Peyer's patch (tissue), 4 donors: ENCODE measurements around the gene CLMN. TPM values are rescaled to one million over a fixed set of nuclear protein-coding genes. Genes with fewer than 3 reads are reported as not detected.
A peak's percentile ranks its signal among the peaks of the same experiment; 100 is the strongest.

Source experiments
- DNase-seq, 3 donors: peaks; one replicate each; pipeline ENCODE4 v3.0.0-alpha.2; 2017 to 2019
- H3K27ac ChIP-seq, 4 donors: fragments of 200-600 bp; sonication (generic); one replicate each; pipeline ENCODE4 v1.5.1; 2016 to 2019
- H3K27me3 ChIP-seq, 2 donors: fragments of 200-600 bp; sonication (generic); one replicate each; pipeline ENCODE4 v1.5.1; 2019
- H3K36me3 ChIP-seq, 3 donors: fragments of 200-600 bp; sonication (generic); one replicate each; pipeline ENCODE4 v1.5.1; 2016 to 2019
- H3K4me1 ChIP-seq, 4 donors: fragments of 200-600 bp; sonication (generic); one replicate each; pipeline ENCODE4 v1.5.1; 2016 to 2019
- H3K4me3 ChIP-seq, 4 donors: fragments of 200-600 bp; sonication (generic); 1 replicate in 3 of 4; 2 replicates in 1 of 4; pipeline ENCODE4 v1.5.1; 2016 to 2019; ENCODE audit warnings: mild to moderate bottlenecking in 1 of 4
- H3K9me3 ChIP-seq, 4 donors: fragments of 200-600 bp; sonication (generic); one replicate each; pipeline ENCODE4 v1.5.1; 2016 to 2019; ENCODE audit warnings: mild to moderate bottlenecking in 1 of 4
- POLR2A ChIP-seq, 2 donors: fragments of 450-650 bp; IDR thresholded peaks; one replicate each; pipeline ENCODE4 v1.5.1; 2017; ENCODE audit warnings: antibody characterized with exemption in 2 of 2, mild to moderate bottlenecking in 2 of 2, moderate library complexity in 2 of 2
- total RNA-seq, 4 donors: library from RNA; depleted of rRNA; stranded (reverse); fragments of >200 nt; gene quantifications; one replicate each; pipeline ENCODE4 v1.1.0, GENCODE V29; 2016
- TF ChIP-seq, protein P1 (sequence below), 6 experiments: fragments of 450-650 bp in 4 of 6; fragments of 200-600 bp in 2 of 6; sonication (generic) in 1 of 6; IDR thresholded peaks; one replicate each; pipeline ENCODE4 v1.5.1; 2017 to 2019; ENCODE audit warnings: antibody characterized with exemption in 6 of 6, mild to moderate bottlenecking in 3 of 6, moderate library complexity in 1 of 6

The CLMN gene
- total RNA-seq, 4 donors from 2014 or later, result 18.7 to 38.8 (median 36.4) TPM

DNA sequence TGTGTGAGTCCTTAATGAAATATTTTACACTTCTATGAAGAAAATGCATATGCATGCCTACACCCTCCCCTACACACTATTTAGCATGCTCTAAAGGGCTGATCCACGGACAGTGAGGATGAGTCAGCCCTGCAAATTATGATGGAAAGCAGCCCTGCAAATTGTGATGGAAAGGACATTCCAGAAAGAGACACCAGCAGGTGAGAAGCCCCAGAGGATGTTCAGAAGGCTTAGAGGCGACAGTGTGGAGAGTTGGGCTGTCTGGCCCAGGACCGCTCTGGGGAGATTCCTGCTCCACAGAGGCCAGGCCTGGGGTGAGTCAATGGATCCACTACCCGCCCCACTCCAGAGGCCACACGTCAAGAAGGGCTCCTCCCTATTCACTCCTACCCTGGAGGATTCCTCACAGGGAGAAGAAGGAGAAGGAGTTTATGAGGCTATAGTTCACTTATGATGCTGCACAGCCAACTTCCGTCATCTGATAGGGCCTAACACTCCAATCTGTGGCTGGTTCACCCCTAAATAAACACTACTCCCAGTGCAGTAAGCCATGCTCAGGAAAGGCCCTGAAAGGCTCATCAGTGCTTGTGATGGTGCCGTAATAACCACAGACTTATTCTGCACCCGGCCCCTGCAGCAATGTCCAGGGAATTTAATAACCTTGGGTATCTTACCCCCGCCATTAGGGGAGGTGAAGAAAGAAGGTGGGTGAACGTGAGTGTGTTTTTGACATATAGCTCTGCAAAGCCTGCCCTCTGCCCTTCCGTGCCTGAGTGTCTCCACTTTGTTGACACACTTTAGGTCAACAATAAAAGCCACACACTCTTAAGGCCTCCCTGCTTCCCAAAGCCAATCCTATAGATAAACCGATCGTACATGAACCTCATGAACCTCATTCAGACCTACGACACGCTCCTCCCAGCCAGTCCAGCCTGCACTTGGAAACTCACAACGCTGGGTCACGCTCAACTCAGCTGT is 46.4 kb downstream of the CLMN start:
- H3K9me3 ChIP-seq, result no peaks in the 10 kb centered on the region
- H3K4me1 ChIP-seq, result peaks cover 0 to 30% (median 2%) of the 10 kb centered on the region in 4 donors
- H3K4me3 ChIP-seq, result no peak overlapping the region
- no peaks in the 10 kb centered on the region for H3K27me3 ChIP-seq
- H3K36me3 ChIP-seq, result no peaks in the 10 kb centered on the region
- H3K27ac ChIP-seq, result peak overlapping the region in 3 of 4 donors; percentile 59 to 93 (median 88)
- peak in 2 of 3 donors; percentile 83 to 87 for DNase-seq
- TF ChIP-seq, protein P1, sequence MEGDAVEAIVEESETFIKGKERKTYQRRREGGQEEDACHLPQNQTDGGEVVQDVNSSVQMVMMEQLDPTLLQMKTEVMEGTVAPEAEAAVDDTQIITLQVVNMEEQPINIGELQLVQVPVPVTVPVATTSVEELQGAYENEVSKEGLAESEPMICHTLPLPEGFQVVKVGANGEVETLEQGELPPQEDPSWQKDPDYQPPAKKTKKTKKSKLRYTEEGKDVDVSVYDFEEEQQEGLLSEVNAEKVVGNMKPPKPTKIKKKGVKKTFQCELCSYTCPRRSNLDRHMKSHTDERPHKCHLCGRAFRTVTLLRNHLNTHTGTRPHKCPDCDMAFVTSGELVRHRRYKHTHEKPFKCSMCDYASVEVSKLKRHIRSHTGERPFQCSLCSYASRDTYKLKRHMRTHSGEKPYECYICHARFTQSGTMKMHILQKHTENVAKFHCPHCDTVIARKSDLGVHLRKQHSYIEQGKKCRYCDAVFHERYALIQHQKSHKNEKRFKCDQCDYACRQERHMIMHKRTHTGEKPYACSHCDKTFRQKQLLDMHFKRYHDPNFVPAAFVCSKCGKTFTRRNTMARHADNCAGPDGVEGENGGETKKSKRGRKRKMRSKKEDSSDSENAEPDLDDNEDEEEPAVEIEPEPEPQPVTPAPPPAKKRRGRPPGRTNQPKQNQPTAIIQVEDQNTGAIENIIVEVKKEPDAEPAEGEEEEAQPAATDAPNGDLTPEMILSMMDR (IDR thresholded peaks at IDR 0.05), result no peak
- peak in 1 of 2 donors; percentile 20 for TF ChIP-seq POLR2A (IDR thresholded peaks at IDR 0.05)

DNA sequence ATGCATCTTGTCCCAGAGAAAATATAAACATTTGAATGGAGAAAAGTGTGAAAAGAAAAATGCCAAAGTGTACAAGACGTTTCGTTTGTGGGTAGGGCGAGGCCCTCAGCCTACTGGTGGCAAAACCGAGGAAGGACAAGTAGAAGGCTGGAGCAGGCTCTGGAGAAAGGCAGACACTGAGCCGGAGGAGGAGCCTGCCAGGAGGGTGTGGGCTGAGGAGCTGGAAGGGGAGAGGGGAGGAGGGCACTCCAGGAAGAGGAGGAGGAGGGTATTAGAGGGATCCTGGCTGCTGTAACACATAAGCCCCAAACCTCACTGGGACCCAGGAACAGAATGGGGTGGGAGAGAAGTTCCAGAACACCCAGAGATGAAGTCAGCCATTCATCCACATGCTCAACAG is 47.7 kb downstream of the CLMN start:
- DNase-seq, result peak in 1 of 3 donors; percentile 53
- Histone ChIP-seq H3K36me3 (no peaks in the 10 kb centered on the region), H3K27ac (peak overlapping the region in 3 of 4 donors; percentile 42 to 93 (median 88)), H3K4me3 (no peak overlapping the region), H3K4me1 (peaks cover 0 to 30% (median 2%) of the 10 kb centered on the region in 4 donors), H3K27me3 (no peaks in the 10 kb centered on the region), H3K9me3 (no peaks in the 10 kb centered on the region)
- TF ChIP-seq, protein P1 (IDR thresholded peaks at IDR 0.05), result no peak
- no peak for TF ChIP-seq POLR2A (IDR thresholded peaks at IDR 0.05)

DNA sequence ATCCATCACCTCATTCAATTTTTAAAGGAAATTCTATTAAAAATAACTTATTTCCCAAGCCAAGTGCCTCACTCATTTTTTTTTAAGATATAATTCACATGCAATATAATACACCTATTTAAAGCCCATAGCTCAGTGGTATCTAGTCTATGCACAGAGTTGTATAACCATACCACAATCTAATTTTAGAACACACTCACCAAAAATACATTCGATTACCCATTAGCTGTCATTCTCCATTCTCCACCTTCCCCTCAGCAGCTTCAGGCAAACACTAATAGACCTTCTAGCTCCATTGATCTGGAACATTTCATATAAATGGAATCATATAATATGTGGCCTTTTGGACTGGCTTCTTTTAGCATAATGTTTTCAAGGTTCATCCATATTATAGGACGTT is 49.5 kb downstream of the CLMN start:
- DNase-seq, result no peak
- no peak overlapping the region for H3K4me3 ChIP-seq
- no peak for TF ChIP-seq POLR2A (IDR thresholded peaks at IDR 0.05)
- H3K27me3 ChIP-seq, result no peaks in the 10 kb centered on the region
- H3K36me3 ChIP-seq, result no peaks in the 10 kb centered on the region
- H3K9me3 ChIP-seq, result no peaks in the 10 kb centered on the region
- no peak overlapping the region for H3K27ac ChIP-seq
- peaks cover 0 to 33% (median 2%) of the 10 kb centered on the region in 4 donors for H3K4me1 ChIP-seq

DNA sequence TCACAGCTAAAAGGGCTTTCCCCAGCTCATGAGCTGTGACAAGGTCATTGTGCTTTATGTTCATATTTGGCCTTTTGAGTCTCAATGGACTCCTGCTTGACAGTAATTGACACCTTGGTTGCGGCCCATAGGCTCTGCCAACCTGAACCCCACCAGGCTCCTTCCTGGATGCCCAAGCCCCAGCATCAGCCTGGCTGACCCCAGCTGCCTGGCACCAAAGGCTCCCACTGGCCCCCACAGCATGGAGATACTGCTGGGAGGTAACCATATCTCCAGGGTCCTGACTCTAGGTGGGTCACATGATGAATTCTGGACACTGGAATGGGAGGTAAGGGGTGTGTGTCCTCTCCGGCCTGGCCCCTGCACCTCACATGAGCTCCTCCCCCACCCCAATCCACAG is 50.2 kb downstream of the CLMN start:
- Histone ChIP-seq H3K4me3 (no peak overlapping the region), H3K27ac (no peak overlapping the region), H3K27me3 (no peaks in the 10 kb centered on the region), H3K4me1 (peaks cover 0 to 31% (median 6%) of the 10 kb centered on the region in 4 donors), H3K36me3 (no peaks in the 10 kb centered on the region), H3K9me3 (no peaks in the 10 kb centered on the region)
- TF ChIP-seq, protein P1 (IDR thresholded peaks at IDR 0.05), result no peak
- no peak for TF ChIP-seq POLR2A (IDR thresholded peaks at IDR 0.05)
- peak in 1 of 3 donors; percentile 32 for DNase-seq

DNA sequence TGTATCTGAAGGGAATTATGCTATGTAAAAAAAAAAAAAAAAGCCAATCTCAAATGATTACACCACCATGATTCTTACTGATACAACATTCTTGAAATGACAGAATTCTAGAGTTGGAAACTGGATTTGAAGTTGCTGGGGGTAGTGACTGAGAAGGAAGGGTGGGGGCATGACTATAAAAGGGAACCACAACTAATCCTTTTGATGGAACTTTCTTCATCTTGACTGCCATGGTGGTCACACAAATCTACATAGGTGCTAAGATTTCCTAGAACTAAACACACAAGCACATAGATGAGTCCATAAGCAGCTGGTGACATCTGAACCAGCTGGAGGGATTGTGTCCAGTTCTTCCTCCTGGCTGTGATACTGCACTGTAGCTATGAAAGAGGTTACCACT is 51.4 kb downstream of the CLMN start:
- H3K4me3 ChIP-seq, result no peak overlapping the region
- no peaks in the 10 kb centered on the region for H3K9me3 ChIP-seq
- no peaks in the 10 kb centered on the region for H3K36me3 ChIP-seq
- H3K4me1 ChIP-seq, result peaks cover 0 to 21% (median 5%) of the 10 kb centered on the region in 4 donors
- H3K27ac ChIP-seq, result no peak overlapping the region
- no peak for DNase-seq
- no peaks in the 10 kb centered on the region for H3K27me3 ChIP-seq
- no peak for TF ChIP-seq POLR2A (IDR thresholded peaks at IDR 0.05)
- TF ChIP-seq, protein P1 (IDR thresholded peaks at IDR 0.05), result no peak

DNA sequence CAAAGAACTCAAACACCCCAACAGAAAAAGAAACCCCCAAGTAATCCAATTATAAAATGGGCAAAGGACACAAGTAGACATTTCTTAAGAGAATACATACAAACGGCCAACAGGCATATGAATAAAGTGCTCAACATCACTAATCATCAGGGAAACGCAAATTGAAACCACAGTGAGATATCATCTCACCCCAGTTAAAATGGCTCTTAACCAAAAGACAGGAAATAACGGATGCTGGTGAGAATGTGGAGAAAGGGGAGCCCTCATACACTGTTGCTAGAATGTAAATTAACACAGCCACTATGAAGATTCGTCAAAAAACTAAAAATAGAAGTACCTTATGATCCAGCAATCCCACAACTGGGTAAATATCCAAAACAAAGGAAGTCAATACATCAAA is 52.4 kb downstream of the CLMN start:
- TF ChIP-seq, protein P1 (IDR thresholded peaks at IDR 0.05), result no peak
- no peak for TF ChIP-seq POLR2A (IDR thresholded peaks at IDR 0.05)
- H3K9me3 ChIP-seq, result no peaks in the 10 kb centered on the region
- no peak for DNase-seq
- H3K27ac ChIP-seq, result no peak overlapping the region
- H3K27me3 ChIP-seq, result no peaks in the 10 kb centered on the region
- peaks cover 0 to 13% (median 5%) of the 10 kb centered on the region in 4 donors for H3K4me1 ChIP-seq
- no peaks in the 10 kb centered on the region for H3K36me3 ChIP-seq
- H3K4me3 ChIP-seq, result no peak overlapping the region
